Stimulated activated CD8-positive, alpha-beta memory T cell treated with anti-CD3 and anti-CD28 coated beads, Interleukin-12 subunit alpha, Interleukin-12 subunit beta, amount 100 ng/mL, for 4 hours (primary cell): Measurements from ENCODE around the gene KCNG2.

Experiments
- DNase-seq: peaks from one replicate; pipeline ENCODE4 v3.0.0-alpha.2; 2020; ENCODE audit warnings: low read depth

Gene KCNG2

GRCh38 chr18:79786304-79786703 is 11.4 kb upstream of the KCNG2 start:
- DNase-seq = no peak

- DNase-seq = no peak
These were observed 10.8 kb upstream of the KCNG2 start for GRCh38 chr18:79786786-79787526.

GRCh38 chr18:79787527-79787864 is 10.2 kb upstream of the KCNG2 start:
- no peak for DNase-seq

- DNase-seq = no peak
These were observed 9.6 kb upstream of the KCNG2 start for GRCh38 chr18:79787865-79788733.

GRCh38 chr18:79788734-79789085 is 9.0 kb upstream of the KCNG2 start:
- no peak for DNase-seq

- DNase-seq = no peak
These were observed 8.4 kb upstream of the KCNG2 start for GRCh38 chr18:79789091-79789891.

GRCh38 chr18:79789901-79790890 is 7.5 kb upstream of the KCNG2 start:
- no peak for DNase-seq

- no peak for DNase-seq
These were observed 6.5 kb upstream of the KCNG2 start for GRCh38 chr18:79790996-79791972.

- DNase-seq = no peak
These were observed 5.4 kb upstream of the KCNG2 start for GRCh38 chr18:79792096-79792987.

- no peak for DNase-seq
These were observed 4.8 kb upstream of the KCNG2 start for GRCh38 chr18:79792988-79793355.

GRCh38 chr18:79794846-79795245 is 2.9 kb upstream of the KCNG2 start:
- no peak for DNase-seq

GRCh38 chr18:79795446-79795845 is 2.3 kb upstream of the KCNG2 start:
- no peak for DNase-seq

- DNase-seq = no peak
These were observed 1.7 kb upstream of the KCNG2 start for GRCh38 chr18:79796016-79796415.

- no peak for DNase-seq
These were observed 970 bp upstream of the KCNG2 start for GRCh38 chr18:79796531-79797405.

GRCh38 chr18:79798346-79798998 is 734 bp downstream of the KCNG2 start:
- no peak for DNase-seq

GRCh38 chr18:79798999-79799370 is 1.2 kb downstream of the KCNG2 start:
- DNase-seq = no peak

GRCh38 chr18:79799619-79800370 is 2.1 kb downstream of the KCNG2 start:
- no peak for DNase-seq
